Liver (tissue), 3 donors: ENCODE results near the gene GIPC1.

Experiments
- CTCF ChIP-seq: fragments of 150-350 bp; IDR thresholded peaks from 2 replicates; pipeline ENCODE4 v1.5.1; 2017; ENCODE audit warnings: improper control_type of control experiment, low read depth, low read length; ENCODE audit not compliant: missing input control
- EGR1 ChIP-seq, 2 donors: IDR thresholded peaks; 2 replicates each; pipeline ENCODE4 v1.6.1; 2016 to 2018; ENCODE audit warnings: antibody characterized with exemption in 2 of 2, low read depth in 2 of 2
- FOXA1 ChIP-seq: IDR thresholded peaks from 2 replicates; pipeline ENCODE4 v1.6.1; 2016; ENCODE audit warnings: antibody characterized with exemption
- GABPA ChIP-seq, 2 donors: IDR thresholded peaks in 1 of 2; conservative IDR thresholded peaks in 1 of 2; 2 replicates each; pipeline ENCODE4 v1.6.1; 2016; ENCODE audit warnings: antibody characterized with exemption in 2 of 2, mild to moderate bottlenecking in 1 of 2, moderate library complexity in 1 of 2
- JUND ChIP-seq, 2 donors: IDR thresholded peaks; 2 replicates each; pipeline ENCODE4 v1.6.1; 2016; ENCODE audit warnings: antibody characterized with exemption in 2 of 2
- MAX ChIP-seq: IDR thresholded peaks from 2 replicates; pipeline ENCODE4 v1.6.1; 2016; ENCODE audit warnings: antibody characterized with exemption
- RAD21 ChIP-seq, 2 donors: IDR thresholded peaks; 2 replicates each; pipeline ENCODE4 v1.6.1; 2016; ENCODE audit warnings: antibody characterized with exemption in 2 of 2, mild to moderate bottlenecking in 2 of 2
- REST ChIP-seq: IDR thresholded peaks from 2 replicates; pipeline ENCODE4 v1.6.1; 2016; ENCODE audit warnings: antibody characterized with exemption, mild to moderate bottlenecking
- RXRA ChIP-seq, 2 donors: IDR thresholded peaks; 2 replicates each; pipeline ENCODE4 v1.6.1; 2017 to 2018; ENCODE audit warnings: antibody characterized with exemption in 2 of 2, mild to moderate bottlenecking in 1 of 2
- SP1 ChIP-seq: IDR thresholded peaks from 2 replicates; pipeline ENCODE4 v1.6.1; 2018; ENCODE audit warnings: antibody characterized with exemption, mild to moderate bottlenecking
- TAF1 ChIP-seq: conservative IDR thresholded peaks from 2 replicates; pipeline ENCODE4 v1.6.1; 2016; ENCODE audit warnings: antibody characterized with exemption, mild to moderate bottlenecking
- YY1 ChIP-seq: IDR thresholded peaks from 2 replicates; pipeline ENCODE4 v1.6.1; 2016; ENCODE audit warnings: antibody characterized with exemption, mild to moderate bottlenecking
- TF ChIP-seq, protein P1 (sequence below): IDR thresholded peaks from 2 replicates; pipeline ENCODE4 v1.6.1; 2016; ENCODE audit warnings: antibody characterized with exemption
- donor health status: healthy.
- donor health status: healthy.

GRCh38 chr19:14528419-14529253 lies 32.7 kb upstream of the GIPC1 start:
- TF ChIP-seq CTCF (no peak), RAD21 (IDR thresholded peaks at IDR 0.05) (no peak), EGR1 (IDR thresholded peaks at IDR 0.05; ENCODE audit: low read depth in 2 of 2) (no peak), GABPA (IDR thresholded peaks at IDR 0.05 in 1 of 2, conservative IDR thresholded peaks at IDR 0.05 in 1 of 2) (no peak), SP1 (no peak), REST (no peak), TAF1 (no peak), YY1 (no peak), FOXA1 (no peak), MAX (no peak), RXRA (IDR thresholded peaks at IDR 0.05) (no peak), JUND (IDR thresholded peaks at IDR 0.05) (no peak)
- TF ChIP-seq, protein P1, sequence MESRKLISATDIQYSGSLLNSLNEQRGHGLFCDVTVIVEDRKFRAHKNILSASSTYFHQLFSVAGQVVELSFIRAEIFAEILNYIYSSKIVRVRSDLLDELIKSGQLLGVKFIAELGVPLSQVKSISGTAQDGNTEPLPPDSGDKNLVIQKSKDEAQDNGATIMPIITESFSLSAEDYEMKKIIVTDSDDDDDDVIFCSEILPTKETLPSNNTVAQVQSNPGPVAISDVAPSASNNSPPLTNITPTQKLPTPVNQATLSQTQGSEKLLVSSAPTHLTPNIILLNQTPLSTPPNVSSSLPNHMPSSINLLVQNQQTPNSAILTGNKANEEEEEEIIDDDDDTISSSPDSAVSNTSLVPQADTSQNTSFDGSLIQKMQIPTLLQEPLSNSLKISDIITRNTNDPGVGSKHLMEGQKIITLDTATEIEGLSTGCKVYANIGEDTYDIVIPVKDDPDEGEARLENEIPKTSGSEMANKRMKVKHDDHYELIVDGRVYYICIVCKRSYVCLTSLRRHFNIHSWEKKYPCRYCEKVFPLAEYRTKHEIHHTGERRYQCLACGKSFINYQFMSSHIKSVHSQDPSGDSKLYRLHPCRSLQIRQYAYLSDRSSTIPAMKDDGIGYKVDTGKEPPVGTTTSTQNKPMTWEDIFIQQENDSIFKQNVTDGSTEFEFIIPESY: no peak
